Measurements from ENCODE around the gene SLC25A21.
A peak's percentile ranks its signal among the peaks of the same experiment; 100 is the strongest.

SLC25A21 gene

DNA sequence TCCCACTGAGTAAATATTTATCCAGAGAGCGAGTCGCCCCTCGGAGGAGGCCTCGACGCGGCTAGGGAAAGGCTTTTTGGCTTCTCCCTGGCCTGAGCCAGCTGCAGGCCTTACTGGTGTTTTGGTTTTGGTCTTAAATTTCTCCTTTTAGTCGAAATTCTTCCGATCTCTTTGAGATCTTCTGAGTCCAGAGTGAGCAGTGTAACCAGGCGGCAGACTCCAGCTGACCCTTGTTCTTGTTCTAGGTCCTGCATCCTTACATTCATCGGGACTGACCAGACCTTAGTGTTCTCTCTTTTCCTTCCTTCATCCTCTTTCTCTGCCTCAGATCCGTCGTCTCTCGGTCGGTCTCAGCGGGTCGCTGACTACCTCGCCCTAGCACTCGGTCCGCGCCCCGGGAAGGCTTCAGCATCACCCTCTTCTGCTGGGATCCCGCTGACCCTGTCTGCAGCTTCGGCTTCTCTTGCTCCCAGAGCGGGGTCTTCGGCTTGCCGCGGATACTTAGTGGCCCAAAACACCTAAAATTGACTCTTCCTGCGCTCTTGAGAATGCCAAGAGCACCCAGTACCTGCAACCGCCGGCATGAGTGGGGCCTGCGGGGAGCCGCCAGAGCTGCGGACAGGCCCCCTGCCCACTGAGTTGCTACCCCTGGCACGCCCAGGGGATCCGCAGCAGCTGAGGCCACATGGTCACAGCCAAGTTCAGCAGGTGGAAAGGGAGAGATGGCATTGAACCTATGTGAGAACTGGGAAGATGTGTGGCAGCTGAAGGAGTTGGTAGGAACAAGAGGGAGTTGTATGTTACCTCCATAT, 513.2 kb downstream of the SLC25A21 start:
- no peak for DNase-seq

- no peak for DNase-seq
Measured at GRCh38 chr14:36658123-36659009, 514.0 kb downstream of the SLC25A21 start.

DNA sequence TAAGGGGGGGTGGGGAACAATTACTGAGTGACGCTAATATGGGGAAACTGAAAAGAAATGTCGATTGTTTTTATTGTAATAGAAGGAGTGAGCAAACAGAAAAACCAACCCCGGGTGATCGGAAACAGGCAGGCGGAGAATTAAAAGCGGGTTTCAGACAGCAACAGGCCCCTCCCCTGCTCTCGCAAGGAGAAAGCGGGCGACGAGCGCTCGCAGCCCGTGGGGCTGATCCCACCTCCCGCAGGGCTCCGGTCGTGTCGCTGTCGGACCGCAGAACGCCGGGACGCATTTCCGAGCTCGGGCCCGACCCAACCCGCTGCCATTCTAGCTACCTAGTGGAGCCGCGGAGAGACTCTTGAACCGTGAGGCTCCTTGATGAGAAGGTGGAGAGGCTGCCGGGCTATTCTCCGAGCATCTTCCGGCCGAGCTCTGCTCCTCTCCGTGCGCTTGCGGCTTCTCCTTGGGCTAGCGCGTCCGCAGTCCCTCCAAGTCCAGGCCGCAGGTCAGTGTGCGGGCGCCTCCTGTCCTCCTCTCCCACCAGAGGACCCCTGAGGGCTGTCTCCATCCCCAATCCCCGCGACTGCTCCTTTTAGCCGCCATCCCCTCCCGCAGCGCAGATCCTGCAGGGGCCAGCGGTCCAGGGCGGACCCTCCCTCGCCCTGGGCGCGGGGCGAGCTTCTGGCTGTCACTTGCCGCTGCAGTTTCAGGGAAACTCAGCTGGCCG, 514.8 kb downstream of the SLC25A21 start:
- no peak for DNase-seq

DNA sequence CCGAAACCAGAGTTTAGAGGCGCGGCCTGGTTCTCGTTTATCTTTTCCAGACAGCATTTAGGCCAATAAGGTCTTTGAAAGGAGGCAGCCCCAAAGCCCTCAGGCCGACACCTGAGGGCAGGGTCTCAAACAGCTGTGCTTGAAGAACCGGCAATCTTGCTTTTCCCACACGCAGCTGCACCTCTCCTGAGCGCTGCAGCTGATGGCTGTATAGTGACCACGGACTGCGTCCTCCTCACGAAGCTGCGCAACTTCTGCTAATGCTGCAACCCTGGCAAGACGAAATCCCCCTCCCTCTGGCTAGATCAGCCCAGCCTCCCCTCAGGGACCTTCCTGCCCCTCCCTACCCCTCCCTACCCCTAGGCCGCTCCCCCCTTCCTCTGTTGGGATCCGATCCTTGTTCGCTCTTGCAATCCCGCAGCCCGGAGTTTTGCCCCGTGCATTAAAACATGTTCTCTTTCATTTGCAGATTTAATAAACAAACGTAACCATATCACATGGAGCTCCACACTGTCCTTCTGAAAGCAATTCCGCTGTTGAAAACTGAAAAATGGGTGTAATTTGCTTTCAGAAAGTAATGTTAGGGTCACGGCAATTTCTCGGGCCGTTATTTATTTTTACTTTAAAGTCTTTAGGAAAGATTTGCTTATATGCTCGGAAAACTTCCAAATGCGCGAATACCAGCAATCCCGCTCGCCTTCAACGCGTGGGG, 515.6 kb downstream of the SLC25A21 start:
- no peak for DNase-seq

DNA sequence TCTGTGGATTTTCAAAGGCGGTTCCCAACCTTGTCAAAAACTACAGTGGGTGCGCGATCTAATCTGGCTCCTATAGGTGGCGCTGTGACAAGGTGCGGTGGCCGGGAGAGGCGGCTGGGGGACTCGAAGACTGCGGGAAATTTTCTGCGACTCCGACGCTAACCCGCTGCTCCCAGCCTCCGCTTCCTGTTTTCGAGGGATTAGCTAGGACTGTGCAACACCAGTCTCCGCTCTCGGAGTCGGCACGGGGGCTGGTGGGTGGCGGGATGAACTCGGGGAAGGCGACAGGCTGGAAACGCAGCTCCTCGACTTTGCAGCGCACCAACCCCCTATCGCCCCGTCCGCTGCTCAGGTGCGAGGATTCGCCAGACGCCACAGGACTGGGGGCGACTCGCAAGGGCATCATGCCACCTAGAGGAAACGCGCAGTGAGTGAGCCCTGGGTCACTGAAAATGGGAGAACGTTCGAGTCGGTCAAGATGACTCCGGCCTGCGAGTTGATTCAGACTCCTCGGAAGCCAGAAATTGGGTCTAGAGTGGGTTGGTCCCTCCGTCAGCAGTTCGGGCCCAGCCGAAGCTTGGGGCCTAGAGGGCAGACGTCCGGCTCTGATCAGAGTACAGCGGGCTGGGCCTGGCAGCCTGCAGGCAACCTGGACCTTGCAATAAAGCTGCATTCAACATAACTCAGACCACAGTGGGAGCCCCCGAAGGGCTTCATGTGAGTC, 516.3 kb downstream of the SLC25A21 start:
- peak; percentile 50 for DNase-seq

- no peak for DNase-seq
Measured at GRCh38 chr14:36655571-36655962, 516.8 kb downstream of the SLC25A21 start.

DNA sequence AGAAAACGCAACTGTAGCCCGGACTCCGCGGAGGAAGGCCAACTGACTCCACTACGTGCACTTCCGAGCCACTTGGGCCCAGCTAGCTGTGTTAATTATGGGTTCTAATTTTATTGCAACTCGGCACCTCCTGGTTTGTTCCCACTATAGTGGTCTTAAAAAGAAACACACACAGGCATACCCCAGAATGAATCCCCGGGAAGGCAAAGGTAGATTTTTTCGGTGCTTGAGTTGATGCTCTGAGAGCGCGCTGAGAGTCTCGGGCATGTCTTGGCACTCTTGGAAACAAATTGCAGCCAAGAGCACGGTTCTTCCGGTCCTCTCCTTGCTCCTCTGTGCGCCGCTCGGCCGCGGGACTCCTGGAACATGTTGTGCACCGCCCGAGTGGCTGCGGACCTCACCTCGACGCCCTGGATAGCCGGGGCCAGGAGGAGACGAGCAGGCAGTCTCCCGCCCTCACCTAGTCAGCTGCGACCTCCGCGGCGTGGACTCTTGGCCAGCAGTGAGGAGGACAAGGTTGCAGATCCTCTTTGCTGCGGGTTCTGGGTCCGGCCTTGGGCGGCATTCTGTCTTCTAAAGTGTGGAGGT, 517.5 kb downstream of the SLC25A21 start:
- no peak for DNase-seq

DNA sequence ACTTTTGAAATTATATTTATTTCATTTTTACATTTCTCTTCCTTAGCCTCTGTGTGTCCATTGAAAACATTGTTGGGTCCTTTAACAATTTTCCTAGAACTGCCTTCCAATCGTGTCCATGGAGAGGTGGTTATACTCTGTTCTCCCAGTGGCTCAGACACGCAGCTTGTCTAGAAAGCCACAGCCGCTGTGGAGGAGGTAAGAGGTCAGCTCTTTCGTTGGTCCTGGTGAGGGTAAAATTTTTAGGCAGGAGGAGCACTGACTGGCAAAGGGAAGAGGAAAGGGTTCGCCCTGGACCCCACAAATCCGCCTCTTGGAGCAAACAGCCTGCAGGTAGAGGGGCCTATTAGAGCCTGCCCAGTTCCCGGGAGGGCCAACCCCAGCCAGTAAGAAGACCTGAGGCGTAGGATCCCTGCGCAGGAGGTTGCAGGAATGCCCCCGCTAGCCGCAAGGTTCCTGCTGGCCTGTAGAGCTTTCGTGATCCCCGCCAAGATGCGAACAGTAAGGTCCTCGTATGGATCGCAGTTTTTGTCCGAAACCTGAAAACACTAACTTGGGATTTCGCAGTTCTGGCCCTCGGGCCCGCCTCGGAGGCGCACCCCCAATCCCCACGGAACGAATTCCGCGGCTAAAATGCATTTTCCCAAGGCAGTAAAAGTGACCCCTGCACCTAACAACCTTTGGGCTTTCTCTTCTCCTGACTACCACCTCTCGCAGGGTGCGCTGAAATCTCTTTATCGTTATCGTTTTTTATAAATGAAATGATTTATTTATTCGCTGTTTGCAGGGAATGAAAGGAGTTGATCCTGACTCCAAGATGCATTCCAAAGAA, 518.2 kb downstream of the SLC25A21 start:
- no peak for DNase-seq

- DNase-seq, result no peak
Measured at GRCh38 chr14:36653413-36653812, 519.0 kb downstream of the SLC25A21 start.

- DNase-seq, result no peak
Measured at GRCh38 chr14:36652542-36653201, 519.7 kb downstream of the SLC25A21 start.

DNA sequence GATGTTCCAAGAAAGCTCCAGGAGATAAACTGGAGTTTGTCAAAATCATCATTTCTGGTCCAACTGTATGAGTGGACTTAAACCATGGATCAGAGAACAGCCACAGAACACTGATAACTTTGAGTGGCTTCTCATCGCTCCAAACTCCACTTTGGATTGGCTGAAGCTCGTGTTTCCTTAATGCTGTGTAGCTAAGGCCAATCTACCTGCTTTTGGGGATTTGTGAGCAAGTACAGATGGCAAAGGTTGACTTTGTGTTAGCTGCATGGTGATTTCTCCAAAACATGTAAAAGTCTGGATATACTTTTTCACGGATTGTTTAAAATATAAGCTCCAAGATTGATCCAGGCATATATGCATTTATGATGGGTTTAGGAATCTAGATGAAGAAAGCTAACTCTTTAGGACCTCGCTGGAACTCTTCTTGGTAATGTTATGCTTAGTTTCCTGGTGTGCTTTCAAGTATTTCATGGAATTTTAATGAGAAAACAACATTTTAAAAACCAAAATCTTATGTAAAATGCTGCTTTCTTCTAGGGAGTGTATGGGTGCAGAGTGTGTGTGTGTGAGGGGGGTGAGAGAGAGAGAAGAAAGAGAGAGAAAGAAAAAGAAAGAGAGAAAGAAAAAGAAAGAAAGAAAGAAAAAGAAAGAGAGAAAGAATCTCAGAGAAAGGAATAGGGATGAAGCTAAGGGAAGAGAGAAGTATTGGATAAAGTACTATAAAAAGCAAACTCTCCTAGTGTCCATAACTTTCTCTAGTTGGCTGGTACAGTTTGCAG, 522.3 kb downstream of the SLC25A21 start:
- DNase-seq, result no peak

DNA sequence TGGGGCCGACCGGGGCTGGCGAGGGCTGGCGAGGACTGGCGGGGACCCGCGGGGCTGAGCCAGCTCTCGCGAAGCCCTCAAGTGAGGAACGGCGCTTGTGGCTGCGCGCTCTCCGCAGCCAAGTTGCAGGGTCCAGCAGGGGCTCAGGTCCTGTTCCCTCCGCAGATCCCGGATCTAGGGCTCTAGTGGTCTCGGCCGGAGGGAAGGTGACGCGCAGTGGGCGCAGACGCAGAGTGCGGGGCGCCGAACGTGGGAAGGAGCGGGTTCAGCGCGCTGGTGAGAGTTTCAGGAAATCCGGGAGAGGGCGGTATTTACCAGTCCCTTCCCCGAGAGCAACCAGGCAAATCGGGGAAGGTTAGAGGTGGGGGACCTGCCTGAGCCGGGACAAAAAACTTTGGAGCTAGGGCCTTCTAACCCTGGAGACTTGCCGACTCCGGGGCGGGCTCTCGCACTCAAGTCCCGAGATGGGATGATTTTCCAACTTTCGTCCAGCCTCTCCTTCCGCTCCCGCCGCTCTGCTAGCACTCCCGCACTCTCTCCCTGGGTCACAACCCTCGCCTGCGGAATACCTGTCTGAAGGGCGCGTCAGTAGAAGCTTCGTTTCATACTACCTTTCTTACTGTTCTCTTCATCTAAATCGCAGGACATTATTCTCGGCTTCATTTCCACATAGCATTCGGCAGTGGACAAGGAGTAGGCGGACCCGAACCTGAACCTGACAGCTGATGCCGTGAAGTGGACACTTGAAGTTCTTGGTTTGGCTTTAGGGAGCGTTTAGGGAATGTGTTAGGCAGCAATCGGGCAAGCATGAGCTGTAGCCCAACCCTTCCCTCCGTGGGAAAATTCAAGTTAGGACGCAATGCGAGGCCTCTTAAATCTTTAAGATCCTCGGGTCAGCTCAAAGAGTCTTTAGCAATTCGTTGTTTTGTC, 524.3 kb downstream of the SLC25A21 start:
- DNase-seq, result peak; percentile 45

DNA sequence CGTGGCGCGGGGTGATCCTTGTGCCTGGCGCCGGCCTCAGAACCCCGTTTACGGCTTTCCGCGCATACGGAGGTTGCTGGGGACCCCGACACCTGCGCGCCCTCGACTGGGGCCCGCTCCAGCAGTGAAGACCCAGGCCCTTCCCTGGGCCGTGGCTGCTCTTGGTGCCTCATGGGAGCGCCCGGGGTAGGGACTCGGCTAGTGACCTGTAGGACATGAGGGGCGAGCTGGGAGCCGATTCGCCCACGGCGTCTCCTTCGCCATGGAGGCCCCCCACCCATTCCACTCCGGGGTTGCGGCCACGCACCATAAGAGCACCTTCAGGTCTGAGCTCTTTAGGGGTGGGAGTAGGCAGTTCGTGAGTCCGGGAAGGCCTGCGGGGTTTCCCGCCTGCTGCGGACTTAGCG, 525.0 kb downstream of the SLC25A21 start:
- no peak for DNase-seq

DNA sequence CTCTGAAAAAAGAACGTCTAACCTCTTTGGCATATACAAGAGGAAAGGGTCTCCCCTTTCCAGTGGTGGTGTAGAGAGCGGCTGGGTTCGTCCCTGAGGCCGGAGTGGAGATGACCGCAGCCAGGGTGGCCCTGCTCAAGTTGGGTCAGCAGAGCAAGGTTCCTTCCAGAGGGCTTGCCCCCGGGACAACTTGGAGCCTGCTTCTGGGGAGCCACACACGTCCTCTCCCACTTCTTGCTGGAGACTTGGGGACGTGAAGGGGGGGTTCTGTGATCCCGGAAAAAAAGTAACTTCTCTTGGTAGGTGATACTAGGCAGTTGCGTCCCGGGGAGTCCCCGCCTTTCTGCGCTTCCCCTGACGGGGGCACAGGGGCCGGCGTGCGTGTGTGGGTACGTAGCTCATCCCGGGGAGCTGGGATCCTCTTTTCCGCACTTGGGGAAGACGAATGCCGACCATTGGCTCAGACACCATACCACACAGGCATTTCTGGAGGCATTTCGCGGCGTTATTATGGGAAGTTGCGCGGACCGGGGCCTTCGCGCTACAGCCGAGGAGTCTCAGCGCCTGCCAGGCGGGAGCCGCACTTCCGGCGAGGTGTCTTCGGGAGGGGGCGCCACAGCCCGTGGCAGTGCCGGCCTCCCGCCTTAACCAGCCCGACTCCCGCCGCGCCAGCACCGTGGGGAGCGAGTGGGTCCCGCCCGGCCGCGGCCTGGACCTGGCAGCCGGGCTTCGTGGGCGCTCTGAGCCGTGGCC, 525.6 kb downstream of the SLC25A21 start:
- DNase-seq, result no peak

- DNase-seq, result no peak
Measured at GRCh38 chr14:36633580-36633979, 538.8 kb downstream of the SLC25A21 start.
